Breast epithelium (tissue), 3 donors: ENCODE measurements around the gene PTBP1.

Experiments used
- POLR2AphosphoS5 ChIP-seq, 3 donors: sonication (generic); formaldehyde crosslinking; IDR thresholded peaks; one replicate each; pipeline ENCODE4 v1.6.1; 2017; ENCODE audit warnings: antibody characterized with exemption in 3 of 3
- TF ChIP-seq, protein P1 (sequence below), 3 donors: fragments of 450-650 bp; IDR thresholded peaks; one replicate each; pipeline ENCODE4 v1.5.1; 2016 to 2017; ENCODE audit warnings: antibody characterized with exemption in 3 of 3, mild to moderate bottlenecking in 3 of 3, moderate library complexity in 3 of 3

DNA sequence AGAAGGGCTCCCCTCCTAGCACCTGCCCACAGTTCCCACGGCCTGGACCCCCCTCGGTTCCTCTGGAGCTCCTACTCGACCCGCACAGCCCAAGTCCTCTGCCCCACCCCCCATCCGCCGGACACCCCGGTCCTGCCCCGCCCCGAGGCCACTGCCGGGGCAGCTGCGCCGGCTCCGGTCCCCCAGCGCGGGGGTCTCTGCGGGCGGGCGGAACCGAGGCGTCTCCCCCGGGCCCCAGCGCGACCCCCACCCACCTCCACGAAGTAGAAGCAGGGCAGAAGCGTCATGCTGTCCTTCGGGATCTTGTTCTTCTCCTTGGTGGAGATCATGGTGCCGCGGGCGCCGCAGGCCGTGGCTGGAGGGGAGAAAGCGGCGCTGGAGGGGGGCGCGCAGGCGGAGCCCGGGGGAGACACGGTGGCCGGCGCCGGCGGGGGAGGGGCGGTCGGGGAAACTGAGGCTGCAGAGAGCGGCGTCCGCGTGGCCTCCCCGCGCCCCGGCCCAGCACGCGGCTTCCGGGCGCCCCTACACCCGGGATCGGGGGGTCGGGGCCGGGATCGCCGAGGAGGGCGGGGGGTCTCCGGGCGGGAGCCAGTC is 24.1 kb downstream of the PTBP1 start:
- TF ChIP-seq, protein P1, sequence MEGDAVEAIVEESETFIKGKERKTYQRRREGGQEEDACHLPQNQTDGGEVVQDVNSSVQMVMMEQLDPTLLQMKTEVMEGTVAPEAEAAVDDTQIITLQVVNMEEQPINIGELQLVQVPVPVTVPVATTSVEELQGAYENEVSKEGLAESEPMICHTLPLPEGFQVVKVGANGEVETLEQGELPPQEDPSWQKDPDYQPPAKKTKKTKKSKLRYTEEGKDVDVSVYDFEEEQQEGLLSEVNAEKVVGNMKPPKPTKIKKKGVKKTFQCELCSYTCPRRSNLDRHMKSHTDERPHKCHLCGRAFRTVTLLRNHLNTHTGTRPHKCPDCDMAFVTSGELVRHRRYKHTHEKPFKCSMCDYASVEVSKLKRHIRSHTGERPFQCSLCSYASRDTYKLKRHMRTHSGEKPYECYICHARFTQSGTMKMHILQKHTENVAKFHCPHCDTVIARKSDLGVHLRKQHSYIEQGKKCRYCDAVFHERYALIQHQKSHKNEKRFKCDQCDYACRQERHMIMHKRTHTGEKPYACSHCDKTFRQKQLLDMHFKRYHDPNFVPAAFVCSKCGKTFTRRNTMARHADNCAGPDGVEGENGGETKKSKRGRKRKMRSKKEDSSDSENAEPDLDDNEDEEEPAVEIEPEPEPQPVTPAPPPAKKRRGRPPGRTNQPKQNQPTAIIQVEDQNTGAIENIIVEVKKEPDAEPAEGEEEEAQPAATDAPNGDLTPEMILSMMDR (IDR thresholded peaks at IDR 0.05), result no peak
- no peak for TF ChIP-seq POLR2AphosphoS5 (IDR thresholded peaks at IDR 0.05)
